HUES48 (cell line): Measurements from ENCODE around the gene STK39.
"Not testable (repeated sequence)": the region's sequence is repeated elsewhere in the genome, so short reads cannot be mapped to it uniquely, and the experiment has no call there.

ENCODE experiments used
- H3K27ac ChIP-seq: one replicate; pipeline ENCODE4 v1.7.0; 2013; ENCODE audit warnings: low read depth, low read length, inconsistent platforms
- H3K27me3 ChIP-seq: 2 replicates; pipeline ENCODE4 v1.6.1; 2013; ENCODE audit warnings: mild to moderate bottlenecking, low read length; ENCODE audit not compliant: control insufficient read depth, insufficient read depth
- H3K36me3 ChIP-seq: 2 replicates; pipeline ENCODE4 v1.6.1; 2013; ENCODE audit warnings: low read length; ENCODE audit not compliant: control insufficient read depth, insufficient read depth
- H3K4me1 ChIP-seq: 2 replicates; pipeline ENCODE4 v1.6.1; 2013; ENCODE audit warnings: mild to moderate bottlenecking, low read length; ENCODE audit not compliant: control insufficient read depth, insufficient read depth
- H3K4me3 ChIP-seq: 2 replicates; pipeline ENCODE4 v1.5.1; 2013; ENCODE audit warnings: mild to moderate bottlenecking, low read depth, low read length
- H3K9ac ChIP-seq: 2 replicates; pipeline ENCODE4 v1.6.1; 2013; ENCODE audit warnings: mild to moderate bottlenecking, low read depth, low read length, moderate library complexity
- H3K9me3 ChIP-seq: 2 replicates; pipeline ENCODE4 v1.6.1; 2013; ENCODE audit warnings: low read length; ENCODE audit not compliant: control insufficient read depth, insufficient read depth

Gene STK39

GRCh38 chr2:168081452-168081851 lies 165.9 kb downstream of the STK39 start:
- H3K9me3 ChIP-seq, H3K27me3 ChIP-seq, H3K4me3 ChIP-seq, H3K4me1 ChIP-seq, H3K9ac ChIP-seq, H3K27ac ChIP-seq, H3K36me3 ChIP-seq: not testable (repeated sequence)

DNA sequence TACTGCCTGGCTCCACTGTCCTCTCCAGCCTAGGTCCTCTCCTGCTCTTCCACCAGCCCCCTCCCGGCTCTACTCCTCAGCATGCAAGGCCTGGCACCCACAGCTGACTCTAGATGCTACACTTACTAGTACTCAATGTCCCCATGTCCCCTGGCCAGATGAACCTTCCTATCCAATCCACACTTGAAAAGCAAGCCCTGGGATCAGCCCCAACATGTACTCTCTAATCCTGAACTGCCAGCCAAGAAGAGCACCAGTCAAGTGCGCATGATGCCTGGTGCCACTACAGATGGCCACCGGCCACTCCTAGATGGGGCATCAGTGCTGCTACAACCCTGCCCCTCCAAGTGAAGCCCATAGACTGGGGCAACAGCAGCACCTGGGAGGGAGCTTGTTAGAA lies 168.2 kb downstream of the STK39 start:
- H3K4me3 ChIP-seq: no peak overlapping the region
- no peaks in the 10 kb centered on the region for H3K27me3 ChIP-seq
- no peaks in the 10 kb centered on the region for H3K9me3 ChIP-seq
- H3K36me3 ChIP-seq: no peaks in the 10 kb centered on the region
- H3K27ac ChIP-seq: no peak overlapping the region
- H3K4me1 ChIP-seq: peaks cover 4% of the 10 kb centered on the region; the same call in 1 of the 2 replicates
- H3K9ac ChIP-seq: no peak overlapping the region

- no peaks in the 10 kb centered on the region for H3K4me1 ChIP-seq
- H3K36me3 ChIP-seq: no peaks in the 10 kb centered on the region
- H3K9ac ChIP-seq: no peak overlapping the region
- no peaks in the 10 kb centered on the region for H3K9me3 ChIP-seq
- H3K27ac ChIP-seq: no peak overlapping the region
- no peak overlapping the region for H3K4me3 ChIP-seq
- H3K27me3 ChIP-seq: no peaks in the 10 kb centered on the region
These were observed 170.7 kb downstream of the STK39 start for GRCh38 chr2:168076731-168077130.

- no peaks in the 10 kb centered on the region for H3K9me3 ChIP-seq
- H3K36me3 ChIP-seq: no peaks in the 10 kb centered on the region
- no peaks in the 10 kb centered on the region for H3K27me3 ChIP-seq
- no peaks in the 10 kb centered on the region for H3K4me1 ChIP-seq
- H3K4me3 ChIP-seq: no peak overlapping the region
- no peak overlapping the region for H3K27ac ChIP-seq
- H3K9ac ChIP-seq: no peak overlapping the region
These were observed 171.9 kb downstream of the STK39 start for GRCh38 chr2:168075446-168075845.

- H3K4me1 ChIP-seq: no peaks in the 10 kb centered on the region
- no peak overlapping the region for H3K27ac ChIP-seq
- no peaks in the 10 kb centered on the region for H3K27me3 ChIP-seq
- no peaks in the 10 kb centered on the region for H3K36me3 ChIP-seq
- no peak overlapping the region for H3K9ac ChIP-seq
- no peak overlapping the region for H3K4me3 ChIP-seq
- no peaks in the 10 kb centered on the region for H3K9me3 ChIP-seq
These were observed 174.6 kb downstream of the STK39 start for GRCh38 chr2:168072626-168073303.

DNA sequence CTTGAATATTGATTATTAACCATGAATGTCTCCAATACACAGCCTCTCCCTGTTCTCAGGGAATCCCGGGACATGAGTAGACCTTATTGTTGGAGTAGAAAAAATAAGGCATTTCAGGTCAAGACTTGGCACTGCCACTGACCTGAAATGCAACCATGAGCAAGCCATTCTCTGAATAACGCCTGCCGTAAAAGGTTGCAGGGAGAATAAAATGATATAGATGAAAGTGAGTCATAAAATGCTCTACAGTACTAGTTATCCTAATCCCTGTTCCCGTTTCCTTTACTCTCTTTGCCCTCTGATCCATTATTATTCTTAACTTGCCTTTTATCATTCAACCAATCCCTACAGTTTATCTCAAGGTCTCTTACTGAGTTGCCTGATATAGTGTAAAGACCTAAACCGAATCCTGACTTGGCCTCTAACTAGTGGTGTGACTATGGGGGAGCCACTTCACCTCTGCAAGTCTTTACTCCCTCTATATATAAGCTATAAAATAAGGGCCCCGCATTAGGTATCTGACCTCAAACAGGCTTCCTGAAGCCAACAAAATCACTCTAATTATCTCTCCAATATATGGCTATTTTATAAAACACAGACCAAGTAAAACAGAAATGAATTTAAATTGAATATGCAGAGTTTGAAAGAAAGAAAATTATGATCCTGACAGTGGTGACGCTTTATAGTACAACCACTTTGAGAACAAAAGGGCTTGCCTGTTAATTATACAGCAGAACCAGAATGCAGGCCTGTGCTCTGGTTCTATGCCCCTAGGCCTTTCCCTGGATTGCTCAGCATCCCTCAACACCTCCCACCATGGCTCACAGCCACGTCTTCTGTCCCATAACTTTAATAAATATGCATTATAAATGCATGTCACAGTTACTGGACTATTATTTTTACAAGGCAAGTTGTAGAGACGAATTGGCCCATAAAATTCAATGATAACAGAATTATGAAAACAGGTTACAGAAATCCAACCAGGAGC lies 183.1 kb downstream of the STK39 start:
- Histone ChIP-seq H3K9me3 (no peaks in the 10 kb centered on the region), H3K36me3 (no peaks in the 10 kb centered on the region)

DNA sequence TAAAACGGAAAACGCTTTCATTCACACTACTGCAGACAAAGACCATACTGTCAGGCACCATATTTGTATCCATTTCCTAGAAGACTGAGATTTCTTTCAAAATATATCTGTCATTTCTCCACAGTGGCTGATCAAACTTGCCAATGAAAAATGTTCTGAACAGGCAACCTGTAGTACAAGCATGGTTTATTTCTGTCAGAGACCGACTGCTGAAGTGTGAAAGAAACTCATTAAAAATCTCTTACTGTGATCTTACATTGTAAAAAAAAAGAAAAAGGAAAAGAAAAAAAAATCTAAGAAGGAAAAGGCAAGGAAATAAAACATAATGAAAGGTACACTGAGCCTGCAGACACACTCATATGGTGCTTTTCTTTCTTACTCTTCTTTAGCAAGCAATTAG lies 184.5 kb downstream of the STK39 start:
- Histone ChIP-seq H3K27ac (no peak overlapping the region), H3K4me1 (peaks cover 20% of the 10 kb centered on the region), H3K27me3 (no peaks in the 10 kb centered on the region), H3K9ac (no peak overlapping the region), H3K4me3 (no peak overlapping the region), H3K9me3 (no peaks in the 10 kb centered on the region), H3K36me3 (no peaks in the 10 kb centered on the region)

More for the DNA sequence above, 183.1 kb downstream of the STK39 start:
- no peaks in the 10 kb centered on the region for H3K27me3 ChIP-seq
- H3K27ac ChIP-seq: no peak overlapping the region
- H3K4me3 ChIP-seq: no peak overlapping the region
- H3K9ac ChIP-seq: no peak overlapping the region
- peaks cover 20% of the 10 kb centered on the region for H3K4me1 ChIP-seq

DNA sequence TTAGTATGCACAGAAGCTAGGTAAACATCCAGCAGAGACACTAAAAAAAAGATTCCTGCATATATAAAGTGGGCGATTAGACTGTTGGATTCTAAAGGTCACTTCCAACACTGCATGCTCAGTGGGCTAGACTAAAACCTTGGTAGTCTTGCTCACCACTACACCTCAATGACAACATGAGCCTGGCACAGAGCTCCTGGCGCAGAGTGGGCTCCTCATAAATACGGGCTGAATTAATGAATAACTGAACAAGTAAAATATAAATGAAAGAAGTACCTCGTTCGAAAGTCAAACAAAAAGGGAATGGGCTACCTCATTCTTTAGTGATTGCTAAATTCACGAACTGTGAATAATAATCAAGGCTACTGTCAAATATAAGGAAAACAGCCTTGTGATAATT lies 185.3 kb downstream of the STK39 start:
- Histone ChIP-seq H3K27ac (no peak overlapping the region), H3K27me3 (no peaks in the 10 kb centered on the region), H3K4me3 (no peak overlapping the region), H3K36me3 (no peaks in the 10 kb centered on the region), H3K4me1 (peaks cover 20% of the 10 kb centered on the region), H3K9me3 (no peaks in the 10 kb centered on the region), H3K9ac (no peak overlapping the region)

DNA sequence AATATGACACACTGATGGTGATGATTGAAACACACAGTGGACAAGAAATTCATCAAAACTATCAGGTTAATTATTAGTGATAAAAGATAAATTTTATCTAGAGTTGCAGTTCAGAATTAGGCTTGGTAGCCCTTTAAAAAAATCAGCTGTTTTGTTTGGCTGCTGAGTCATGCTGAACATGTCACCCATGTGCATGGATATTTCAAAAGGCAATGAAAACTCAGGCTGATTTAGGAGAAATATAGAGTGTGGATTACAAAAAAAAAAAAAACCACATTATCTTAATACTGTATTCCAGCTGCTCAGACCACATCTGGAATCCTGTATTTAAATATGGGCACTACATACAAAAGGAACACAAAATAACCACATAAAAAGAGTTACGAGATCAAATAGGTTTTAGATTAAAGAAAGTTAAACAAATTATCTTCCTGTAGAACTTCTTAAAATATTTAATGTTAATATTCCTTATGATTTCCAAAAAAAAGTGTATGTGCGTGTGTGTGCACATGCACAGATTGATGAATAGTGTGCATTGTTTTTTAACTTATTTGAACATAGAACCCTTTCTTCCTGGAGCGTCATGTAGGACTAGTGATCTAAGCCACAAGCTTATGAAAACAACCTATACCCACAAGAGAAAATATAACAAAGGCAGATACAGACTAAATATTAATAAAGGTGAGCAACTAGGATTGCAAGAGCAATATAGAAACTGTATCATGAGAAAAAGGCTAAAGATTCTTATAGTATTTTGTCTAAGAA lies 186.2 kb downstream of the STK39 start:
- Histone ChIP-seq H3K27ac (no peak overlapping the region), H3K4me3 (no peak overlapping the region), H3K36me3 (no peaks in the 10 kb centered on the region)

GRCh38 chr2:168059758-168060157 lies 187.6 kb downstream of the STK39 start:
- Histone ChIP-seq H3K9ac (no peak overlapping the region), H3K36me3 (no peaks in the 10 kb centered on the region), H3K27ac (no peak overlapping the region), H3K4me1 (peaks cover 28% of the 10 kb centered on the region), H3K4me3 (no peak overlapping the region), H3K27me3 (no peaks in the 10 kb centered on the region), H3K9me3 (no peaks in the 10 kb centered on the region)

More for the DNA sequence above, 186.2 kb downstream of the STK39 start:
- no peaks in the 10 kb centered on the region for H3K9me3 ChIP-seq
- H3K9ac ChIP-seq: no peak overlapping the region
- H3K27me3 ChIP-seq: no peaks in the 10 kb centered on the region
- H3K4me1 ChIP-seq: peaks cover 25% of the 10 kb centered on the region
